ENCODE measurements around the gene ASAP2.
"Not testable (repeated sequence)": the region's sequence is repeated elsewhere in the genome, so short reads cannot be mapped to it uniquely, and the experiment has no call there.

ASAP2 gene

DNA sequence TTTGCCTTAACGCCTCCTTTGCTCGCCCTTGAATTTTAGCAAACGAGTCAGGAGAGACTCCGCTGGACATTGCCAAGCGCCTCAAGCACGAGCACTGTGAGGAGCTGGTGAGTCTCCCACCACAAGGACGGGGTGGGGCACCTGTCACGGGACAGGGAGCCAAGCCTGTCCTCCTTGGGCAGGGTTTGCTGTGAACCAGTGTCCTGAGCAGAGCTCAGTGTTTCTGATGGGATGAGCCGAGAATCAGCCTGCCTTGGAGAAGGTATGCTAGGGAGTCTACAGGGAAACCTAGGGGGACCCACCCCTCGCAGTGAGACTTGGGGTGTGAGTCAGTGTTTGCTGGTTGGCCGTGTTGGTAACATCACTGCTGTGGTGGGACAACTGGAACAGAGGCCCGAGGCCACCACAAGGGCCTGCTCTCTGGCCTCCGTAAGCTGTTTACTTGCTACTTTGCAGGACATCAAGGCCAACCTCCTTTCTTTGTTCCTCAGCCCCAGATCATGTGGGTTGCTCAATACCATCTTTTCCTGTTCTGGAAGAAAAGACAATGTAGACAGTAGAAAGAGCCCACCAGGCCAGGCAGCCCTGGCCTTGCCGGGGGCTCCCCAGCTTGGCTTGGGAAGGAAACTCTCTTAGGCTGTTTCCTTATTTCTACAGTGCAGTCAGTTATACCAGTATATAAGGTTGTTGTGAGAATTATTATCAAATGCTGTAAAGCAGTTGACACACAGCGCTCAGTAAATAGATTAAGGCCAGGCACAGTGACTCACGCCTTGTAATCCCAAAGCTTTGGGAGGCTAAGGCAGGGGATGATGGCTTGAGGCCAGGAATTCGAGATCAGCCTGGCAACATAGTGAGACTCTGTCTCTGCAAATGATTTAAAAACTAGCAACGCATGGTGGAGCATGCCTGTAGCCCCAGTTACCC is 174.4 kb downstream of the ASAP2 start:
- DNase-seq (ENCODE audit: low read depth in 3 of 3), result no peak

DNA sequence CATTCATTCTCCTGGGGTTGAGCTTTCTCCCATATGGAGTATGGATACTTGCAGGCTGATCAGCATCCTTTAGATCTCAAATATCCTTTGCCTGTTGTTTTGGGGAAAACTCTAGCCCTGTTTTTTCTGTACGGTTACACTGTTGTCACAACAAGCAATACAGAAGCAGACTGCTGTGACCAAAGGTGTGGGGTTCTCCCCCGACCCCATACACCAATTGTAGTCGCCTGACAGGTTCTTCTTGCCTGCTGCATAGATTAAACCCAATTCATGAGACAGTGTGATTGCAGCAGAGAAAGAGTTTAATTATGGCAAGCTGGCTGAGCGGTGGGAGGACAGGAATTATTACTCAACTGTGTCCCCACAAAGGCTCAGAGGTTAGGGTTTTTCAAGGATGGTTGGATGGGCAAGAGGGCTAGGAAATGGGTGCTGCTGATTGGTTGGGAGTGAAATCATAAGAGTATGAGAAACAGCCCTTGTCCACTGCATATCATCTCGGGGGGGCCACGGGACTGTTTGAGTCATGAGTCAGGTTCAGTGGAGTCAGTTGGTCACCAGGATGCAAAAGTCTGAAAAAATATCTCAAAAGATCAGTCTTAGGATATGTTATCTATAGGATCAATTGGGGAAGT is 176.1 kb downstream of the ASAP2 start:
- DNase-seq (ENCODE audit: low read depth in 3 of 3), result no peak

DNA sequence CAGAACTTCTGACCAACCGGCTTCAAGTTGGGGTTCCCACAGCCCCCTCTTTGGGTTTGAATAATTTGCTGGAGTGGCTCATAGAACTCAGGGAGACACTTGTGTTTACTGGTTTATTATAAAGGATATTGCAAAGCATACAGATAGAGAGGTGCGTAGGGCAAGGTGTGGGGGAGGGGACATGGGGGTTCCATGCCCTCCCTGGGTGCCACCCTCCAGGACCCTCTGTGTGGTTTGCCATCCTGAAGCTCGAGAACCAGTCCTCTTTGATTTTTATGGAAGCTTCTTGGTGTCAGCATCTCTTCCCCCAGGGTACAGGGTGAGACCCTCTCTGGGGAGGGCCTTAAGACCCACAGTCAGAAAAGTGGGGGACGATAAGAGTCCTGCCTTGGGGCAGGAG is 177.9 kb downstream of the ASAP2 start:
- DNase-seq (ENCODE audit: low read depth in 3 of 3), result no peak

DNA sequence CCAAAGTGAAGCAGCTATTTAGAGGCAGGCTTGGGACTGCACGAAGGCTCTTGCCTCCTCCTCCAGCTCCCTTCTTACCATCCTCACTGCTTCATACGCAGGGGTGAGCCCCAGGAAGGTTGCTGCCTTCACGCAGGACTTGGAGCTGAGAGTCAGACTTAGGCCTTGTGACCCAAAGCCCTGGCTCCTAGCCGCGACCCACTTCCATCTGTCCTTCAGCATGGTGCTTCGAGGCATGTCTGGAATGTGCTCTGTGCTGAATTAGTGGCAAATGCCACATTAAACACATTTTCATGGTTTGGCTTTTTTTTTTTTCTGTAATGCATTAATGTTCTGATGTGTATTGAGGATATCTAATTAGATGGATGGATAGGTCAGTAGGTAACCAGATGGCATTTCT is 179.2 kb downstream of the ASAP2 start:
- DNase-seq (ENCODE audit: low read depth in 3 of 3), result no peak

DNA sequence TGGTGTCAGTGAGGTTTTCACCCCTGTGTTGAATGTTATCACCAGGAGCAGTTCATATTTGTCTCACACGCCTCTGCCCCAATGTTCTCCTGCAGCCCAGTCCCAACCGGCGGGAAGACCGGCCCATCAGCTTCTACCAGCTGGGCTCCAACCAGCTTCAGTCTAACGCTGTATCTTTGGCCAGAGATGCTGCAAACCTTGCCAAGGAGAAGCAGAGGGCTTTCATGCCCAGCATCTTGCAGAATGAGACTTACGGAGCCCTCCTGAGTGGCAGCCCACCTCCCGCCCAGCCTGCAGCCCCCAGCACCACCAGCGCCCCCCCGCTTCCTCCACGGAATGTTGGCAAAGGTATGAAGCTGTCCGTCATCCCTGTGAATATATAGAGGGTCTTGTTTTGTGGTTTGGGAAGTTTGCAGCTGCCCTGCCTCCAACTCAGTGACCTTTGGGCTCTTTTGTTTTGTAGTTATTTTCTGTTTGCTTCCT is 181.6 kb downstream of the ASAP2 start:
- no peak for DNase-seq (ENCODE audit: low read depth in 3 of 3)

DNA sequence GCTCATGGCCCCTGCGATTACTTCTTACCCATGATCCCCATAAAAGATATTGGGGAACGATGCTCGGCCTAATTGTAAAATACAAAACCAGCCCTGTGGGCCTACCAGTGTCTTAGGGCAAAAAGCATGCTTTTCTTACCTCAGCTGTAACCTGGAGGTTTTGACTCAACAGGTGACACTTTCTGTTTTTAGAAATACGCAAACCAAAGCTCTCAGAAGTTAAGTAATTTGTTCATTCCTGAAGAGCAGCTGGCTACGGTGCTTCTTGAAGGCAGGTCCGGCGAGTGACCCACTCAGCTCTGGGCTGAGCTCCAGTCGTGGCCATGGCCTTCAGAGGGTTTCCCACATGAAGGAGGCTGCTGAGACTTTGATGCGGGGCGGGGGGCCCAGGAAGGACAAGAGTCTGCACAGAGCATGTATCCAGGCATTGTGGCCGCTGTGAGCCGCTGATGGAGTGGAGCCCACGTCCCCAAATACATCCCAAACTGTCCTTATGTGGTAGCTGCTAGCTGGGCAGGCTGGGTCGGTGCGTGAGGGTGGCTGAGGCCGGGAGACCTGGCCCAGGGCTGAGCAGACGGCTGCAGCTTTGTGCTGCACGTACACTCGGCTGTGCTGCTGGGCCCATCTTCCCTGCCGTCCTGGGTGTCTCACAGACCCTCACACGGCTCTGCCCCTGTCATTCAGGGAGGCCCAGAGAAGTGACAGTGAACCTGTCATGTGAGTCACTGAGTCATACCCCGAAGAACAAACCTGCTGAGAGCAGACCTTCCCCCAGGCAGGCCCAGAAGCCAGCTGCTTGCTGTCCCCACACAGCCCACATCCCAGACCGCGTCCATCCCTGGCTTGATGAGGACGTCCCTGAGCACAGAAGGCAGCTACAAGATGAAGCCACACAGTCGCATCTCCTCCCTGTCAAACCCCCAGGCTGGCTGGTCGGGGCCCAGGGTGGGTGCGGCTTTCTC is 182.6 kb downstream of the ASAP2 start:
- no peak for DNase-seq (ENCODE audit: low read depth in 3 of 3)

DNA sequence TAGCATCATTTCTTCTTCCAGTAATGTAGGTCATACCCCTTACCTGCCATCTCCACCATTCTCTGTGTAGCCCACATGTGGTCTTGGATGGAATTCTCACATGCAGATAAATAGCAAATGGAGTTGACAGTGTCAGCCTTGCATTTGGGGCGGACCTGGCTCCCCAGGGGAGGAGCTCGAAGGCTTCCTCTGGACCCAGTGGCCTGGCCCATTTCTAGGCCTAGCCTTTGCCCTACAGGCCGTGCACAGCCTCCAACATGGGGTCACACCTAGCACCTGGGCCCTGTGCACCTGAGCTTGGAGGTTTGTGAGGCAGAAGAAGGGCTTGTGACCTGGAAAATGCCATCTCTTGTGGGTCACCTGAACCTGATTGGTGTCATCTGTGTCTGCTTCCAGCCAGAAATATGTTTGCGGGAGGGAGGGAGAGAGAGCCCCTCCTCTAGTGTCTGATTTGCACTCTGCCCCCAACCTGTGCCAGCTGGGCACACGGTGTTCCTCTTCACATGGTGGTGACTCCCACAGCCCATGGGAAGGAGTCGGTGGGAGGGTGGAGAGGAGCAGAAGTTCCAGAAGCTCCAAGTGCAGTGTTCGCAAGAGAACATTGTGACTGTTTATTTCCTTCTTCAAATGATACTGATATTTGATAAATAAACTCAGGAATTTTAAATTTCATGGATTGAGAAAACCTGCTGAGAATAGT is 183.7 kb downstream of the ASAP2 start:
- no peak for DNase-seq (ENCODE audit: low read depth in 3 of 3)

DNA sequence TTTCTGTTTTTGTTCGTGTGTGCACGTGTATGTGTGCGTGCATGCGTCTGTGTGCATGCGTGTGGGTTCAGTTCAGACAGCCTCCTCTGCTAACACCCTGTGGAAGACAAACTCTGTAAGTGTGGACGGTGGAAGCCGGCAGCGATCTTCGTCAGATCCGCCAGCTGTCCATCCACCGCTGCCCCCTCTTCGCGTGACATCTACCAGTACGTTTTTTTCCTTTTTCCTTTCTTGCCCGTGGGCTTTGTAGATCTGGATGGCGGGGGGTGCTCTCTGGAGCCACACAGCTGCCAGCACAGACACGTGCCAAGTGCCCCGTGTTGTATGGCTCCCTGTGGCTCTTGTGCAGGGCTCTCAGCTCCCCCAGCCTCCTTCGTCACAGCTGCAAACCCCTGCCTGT is 184.4 kb downstream of the ASAP2 start:
- no peak for DNase-seq (ENCODE audit: low read depth in 3 of 3)

DNA sequence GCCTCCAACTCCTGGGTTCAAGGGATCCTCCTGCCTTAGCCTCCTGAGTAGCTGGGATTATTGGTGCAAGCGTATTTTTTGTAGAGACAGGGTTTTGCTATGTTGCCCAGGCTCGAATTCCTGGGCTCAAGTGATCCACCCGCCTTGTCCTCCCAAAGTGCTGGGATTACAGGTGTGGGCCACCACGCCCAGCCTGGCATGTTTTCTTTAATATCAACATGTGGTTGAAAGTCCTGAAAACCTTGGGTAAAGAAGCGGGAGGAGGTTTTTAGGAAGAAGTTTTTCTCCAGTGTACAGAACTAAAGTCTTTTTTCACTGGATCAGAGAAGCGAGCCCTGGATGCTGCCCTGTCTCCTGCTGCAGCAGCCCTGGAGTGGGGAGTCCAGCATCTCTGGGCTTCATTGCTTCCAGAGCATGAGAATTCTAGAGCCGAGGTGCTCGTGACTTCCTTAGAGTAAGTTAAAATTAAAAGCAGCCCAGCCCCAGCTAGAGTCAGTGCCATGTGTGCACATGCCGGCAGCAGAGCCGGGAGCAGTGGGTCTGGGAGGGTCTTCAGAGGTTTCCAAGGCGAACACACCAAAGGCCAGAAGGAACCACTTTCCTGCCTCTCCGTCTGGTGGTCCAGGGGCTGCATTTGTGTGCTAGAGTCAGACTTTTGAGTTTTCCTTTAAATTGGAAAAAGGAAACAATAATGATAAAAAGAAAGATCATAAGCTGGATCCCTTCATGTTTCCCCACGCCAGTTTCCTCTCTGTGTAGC is 185.5 kb downstream of the ASAP2 start:
- DNase-seq (ENCODE audit: low read depth in 3 of 3), result no peak

DNA sequence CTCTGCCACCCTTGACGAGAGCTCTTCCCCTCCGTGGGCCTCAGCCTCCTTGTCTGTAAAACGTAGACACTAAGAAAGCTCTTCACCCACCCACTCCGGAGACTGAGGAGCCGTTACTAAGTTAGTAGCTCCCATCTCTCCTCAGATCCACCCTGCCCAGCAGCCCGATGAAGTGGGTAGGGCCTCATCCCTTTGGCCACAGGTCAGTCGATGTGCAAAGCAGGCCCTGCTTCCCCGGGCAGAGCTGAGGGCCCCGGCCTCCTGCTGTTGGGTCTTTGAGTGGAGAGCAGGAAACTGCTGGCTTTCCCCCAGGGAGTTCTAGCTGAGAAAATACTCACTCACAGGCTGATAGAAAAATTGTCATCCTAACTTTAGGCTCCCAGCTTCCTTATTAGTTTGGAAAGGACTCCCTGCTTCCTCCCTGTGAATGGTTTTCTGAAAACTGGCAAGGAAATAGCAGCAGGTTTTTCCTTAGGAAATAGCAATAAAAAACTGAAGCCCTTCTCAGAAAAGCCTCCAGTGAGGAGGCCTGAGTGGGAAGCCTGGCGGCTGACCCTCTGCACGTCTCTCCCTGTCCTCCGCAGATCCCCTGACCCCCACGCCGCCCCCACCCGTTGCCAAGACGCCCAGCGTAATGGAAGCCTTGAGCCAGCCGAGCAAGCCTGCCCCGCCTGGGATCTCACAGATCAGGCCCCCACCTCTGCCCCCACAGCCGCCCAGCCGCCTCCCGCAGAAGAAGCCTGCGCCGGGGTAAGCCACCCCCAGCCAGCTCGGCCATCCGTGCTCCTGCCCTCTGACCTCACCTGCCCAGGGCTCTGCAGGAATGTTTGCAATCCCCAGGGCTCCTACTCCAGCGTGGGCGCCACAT is 186.5 kb downstream of the ASAP2 start:
- no peak for DNase-seq (ENCODE audit: low read depth in 3 of 3)

DNA sequence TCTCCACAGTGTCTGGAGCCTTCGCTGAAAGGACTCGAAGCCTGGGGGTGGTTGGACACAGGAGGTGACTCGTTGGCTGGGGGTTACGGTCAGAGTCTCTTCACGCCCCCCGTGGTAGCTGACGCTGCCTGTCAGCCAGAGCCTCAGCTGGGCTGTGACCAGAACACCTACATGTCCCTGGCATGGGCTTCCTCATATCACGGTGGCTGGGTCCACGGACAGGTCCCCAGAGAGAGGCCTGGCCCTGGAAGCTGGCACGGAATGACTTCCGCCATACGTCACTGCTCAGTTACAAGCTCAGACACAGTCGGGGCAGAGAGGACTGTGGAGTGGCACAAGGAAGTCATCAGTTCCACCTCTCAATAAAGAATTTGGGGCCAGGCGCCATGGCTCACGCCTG is 188.2 kb downstream of the ASAP2 start:
- no peak for DNase-seq (ENCODE audit: low read depth in 3 of 3)

DNA sequence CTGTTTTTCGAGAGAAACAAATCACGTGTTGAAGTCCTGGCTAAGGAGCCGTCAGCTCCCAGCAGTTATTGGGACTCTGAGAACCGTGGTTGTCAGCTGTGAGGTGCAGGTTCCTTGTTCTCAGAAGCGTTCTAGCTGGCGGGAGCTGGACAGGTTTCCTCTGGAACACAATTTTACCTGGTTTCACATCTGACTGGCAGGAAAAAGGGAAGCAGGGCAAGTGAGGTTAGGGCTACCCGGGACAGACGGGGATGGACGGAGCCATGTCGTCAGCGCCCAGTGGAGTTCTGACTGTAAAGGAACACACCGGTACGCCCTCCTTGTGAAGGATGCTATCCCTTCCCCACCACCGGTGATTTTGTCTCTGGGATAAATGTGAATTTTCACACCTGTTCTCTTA is 190.6 kb downstream of the ASAP2 start:
- DNase-seq (ENCODE audit: low read depth in 3 of 3), result no peak

DNA sequence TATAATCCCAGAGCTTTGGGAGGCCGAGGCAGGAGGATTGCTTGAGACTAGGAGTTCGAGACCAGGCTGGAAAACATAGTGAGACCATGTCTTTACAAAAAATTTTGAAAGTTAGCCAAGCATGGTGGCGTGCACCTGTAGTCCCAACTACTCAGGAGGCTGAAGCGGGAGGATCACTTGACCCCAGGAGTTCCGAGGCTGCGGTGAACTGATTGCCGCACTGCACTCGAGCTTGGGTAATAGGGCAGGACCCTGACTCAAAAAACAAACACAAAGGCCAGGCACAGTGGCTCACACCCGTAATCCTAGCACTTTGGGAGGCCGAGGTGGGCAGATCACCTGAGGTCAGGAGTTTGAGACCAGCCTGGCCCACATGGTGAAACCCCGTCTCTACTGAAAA is 191.6 kb downstream of the ASAP2 start:
- not testable (repeated sequence) for DNase-seq (ENCODE audit: low read depth in 3 of 3)

DNA sequence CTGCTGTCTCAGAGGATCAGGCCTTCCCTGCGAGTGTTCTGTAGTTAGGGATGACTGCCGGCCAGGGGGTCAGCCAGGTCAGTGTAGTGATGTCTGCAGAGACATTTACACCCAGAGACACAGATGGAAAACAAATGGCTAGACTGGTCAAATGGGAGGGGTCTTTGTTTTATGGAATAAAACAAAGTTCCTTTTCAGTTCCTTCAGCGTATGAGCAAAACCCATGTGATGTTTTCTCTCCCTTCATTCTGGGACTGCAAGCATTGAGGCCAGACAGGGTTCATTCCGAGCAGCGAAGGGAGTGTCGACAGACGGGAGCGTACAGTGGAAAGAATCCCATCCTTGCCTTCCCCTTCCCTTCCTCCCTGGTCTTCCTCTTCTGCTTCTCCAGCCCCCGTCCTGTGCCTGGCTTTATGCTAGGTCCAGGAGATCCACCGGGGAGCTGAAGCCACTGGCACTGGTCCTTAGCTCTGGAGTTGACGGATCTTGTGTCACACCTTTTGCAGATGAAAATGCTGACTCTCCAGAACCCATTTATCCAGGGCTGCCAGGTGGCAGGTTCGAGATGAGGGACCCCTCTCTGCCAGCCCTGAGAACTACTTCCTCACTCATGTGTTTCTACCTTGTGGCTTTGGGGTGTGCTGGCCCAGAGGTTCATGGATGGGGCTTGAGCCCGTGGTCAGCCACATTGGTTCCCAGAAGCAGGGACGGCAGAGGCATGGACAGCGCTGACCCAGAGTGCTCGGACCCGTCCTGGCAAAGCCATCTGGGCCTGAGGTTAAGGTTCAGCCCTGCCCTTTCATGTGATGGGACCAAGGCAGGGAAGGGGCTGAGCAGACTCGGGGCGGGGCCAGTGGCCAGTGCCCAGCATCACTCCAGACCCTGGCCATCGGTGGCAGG is 192.5 kb downstream of the ASAP2 start:
- DNase-seq (ENCODE audit: low read depth in 3 of 3), result no peak

DNA sequence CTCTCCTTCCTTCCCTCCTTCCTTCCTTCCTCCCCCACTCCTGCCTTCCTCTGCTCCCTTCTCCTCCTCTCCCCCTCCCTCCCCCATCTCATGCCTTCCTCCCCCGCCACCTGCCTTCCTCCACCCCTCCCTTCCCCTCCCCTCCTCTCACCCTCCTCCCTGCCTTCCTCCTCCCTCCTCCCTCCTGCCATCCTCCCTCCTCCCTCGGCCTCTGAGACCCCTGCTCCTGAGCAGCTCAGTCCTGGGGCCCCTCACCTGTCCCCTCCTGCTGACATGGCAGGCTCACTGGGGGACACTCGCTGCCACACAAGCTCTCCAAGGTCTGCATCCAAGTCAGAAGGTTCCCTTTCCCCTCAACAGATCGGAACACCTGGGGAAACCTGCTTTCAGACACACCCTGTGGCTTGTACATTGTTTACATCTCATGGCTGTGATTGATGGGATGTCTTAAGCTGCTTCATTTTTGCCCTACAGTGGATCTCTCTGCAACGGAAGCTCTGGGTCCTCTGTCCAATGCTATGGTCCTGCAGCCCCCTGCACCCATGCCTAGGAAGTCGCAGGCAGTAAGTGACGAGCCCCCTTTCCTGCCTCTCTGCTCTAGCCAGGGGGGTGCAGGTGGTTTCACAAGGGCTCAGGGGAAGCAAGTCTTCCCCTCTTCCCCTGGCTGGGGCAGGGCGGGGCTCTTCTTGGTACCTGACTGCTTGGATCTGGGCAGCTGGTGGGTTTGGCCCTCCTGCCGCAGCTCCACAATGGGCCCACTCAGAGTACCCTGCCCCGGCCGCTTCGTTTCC is 193.9 kb downstream of the ASAP2 start:
- no peak for DNase-seq (ENCODE audit: low read depth in 3 of 3)

DNA sequence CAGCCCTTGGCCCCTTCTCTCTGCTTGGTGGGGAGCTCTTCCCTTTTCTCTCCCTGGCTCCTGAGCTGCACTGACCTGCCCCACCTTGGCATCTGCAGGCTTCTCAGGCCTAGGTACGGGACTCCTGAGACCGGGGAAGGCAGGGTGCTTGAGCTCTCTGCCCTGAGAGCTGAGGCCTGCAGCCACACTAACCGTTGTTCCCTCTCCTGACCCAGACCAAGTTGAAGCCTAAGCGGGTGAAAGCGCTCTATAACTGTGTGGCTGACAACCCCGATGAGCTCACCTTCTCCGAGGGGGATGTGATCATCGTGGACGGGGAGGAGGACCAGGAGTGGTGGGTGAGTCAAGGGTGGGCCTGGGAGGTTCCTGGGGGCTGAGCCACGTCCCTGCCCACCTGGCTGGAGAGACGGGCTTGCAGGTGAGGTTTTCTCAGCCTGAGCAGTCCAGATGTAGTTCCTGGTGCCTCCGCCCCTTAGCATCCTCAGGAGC is 194.5 kb downstream of the ASAP2 start:
- no peak for DNase-seq (ENCODE audit: low read depth in 3 of 3)

DNA sequence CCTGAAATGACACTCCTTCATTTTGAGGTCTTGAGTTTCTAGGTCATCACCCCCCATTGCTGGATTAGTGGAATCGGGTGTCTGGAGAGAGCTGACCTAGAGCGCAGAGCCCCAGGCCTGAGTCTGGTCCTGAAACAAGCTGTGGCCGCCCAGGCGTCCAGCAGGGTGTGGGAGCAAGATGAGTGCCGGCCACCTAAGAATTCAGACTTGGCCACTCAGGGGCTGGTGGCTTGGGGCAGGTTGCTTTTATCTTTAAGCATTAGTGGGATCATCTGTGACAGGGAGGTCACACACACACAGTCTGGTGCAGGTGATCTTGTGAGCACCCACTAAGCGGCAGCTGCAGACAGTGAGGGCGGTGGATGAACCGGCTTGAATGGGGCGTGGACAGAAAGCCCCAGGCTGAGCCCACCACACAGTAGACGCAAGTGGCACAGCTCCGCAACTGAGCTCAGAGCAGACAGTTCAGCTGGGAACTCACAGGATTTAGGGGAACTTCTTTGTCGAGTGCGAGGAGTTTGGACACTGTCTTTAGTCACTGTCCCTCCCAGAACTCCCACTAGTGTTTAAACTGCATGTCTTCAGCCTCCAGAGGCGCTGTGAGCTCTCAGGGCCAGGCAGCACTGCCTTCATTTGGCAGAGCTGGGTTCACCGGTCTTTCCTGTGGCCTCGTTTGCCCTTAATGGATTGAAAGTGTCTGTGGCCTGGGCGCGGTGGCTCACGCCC is 195.2 kb downstream of the ASAP2 start:
- DNase-seq (ENCODE audit: low read depth in 3 of 3), result no peak
